CD4-positive, alpha-beta T cell treated with Interleukin-10 for 1 hour (primary cell): ENCODE results near the gene RELA.

Source experiments
- DNase-seq: peaks from one replicate; pipeline ENCODE4 v3.0.0-alpha.2; 2020

The RELA gene

GRCh38 chr11:65629579-65629978 lies 33.1 kb downstream of the RELA start:
- no peak for DNase-seq

DNA sequence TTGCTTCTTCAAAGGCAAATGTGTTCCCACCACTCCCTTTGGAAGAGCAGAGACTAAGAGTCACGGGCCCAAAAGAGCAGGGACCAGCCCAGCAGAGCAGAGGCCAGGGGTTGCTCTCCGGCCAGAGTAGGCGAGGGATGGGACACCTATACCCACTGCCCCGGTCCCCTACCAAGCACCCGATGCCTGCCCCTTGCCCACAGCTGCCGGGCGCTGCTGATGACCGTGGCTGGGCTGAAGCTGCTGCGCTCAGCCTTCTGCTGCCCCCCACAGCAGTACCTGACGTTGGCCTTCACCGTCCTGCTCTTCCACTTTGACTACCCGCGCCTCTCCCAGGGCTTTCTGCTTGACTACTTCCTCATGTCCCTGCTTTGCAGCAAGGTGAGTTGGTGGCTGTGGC lies 35.5 kb downstream of the RELA start:
- DNase-seq, result no peak

DNA sequence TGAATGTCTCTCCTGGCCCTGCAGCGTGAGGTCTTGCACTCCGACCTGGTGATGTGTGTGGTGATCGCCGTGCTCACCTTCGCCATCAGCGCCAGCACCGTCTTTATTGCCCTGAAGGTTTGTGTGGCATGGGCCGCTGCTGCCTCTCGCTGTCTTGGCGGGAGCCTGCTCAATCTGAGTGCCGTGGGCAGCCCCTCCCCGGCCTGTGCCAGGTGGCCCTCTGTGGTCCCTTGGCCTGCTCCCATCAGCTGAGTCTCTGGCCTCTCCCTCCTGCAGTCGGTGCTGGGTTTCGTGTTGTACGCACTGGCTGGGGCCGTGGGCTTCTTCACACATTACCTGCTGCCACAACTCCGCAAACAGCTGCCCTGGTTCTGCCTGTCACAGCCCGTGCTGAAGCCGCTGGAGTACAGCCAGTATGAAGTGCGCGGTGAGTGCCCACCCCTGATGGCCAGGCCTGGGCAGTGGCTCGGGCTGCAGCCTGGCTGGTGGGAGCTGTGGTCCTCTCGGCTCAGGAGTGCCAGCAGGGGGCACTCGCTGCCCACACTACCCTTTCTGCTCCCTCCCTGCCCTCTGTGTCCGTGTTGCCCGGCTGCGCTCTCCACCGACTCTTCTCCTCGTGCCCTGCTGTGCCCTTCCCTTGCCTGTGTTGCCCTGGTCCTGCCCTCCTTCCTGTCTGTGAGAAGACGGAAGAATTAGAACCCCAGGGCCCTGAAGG lies 36.9 kb downstream of the RELA start:
- peak; percentile 69 for DNase-seq

- no peak for DNase-seq
These were observed 37.6 kb downstream of the RELA start for GRCh38 chr11:65624931-65625627.

GRCh38 chr11:65623852-65624616 lies 38.7 kb downstream of the RELA start:
- DNase-seq, result no peak

DNA sequence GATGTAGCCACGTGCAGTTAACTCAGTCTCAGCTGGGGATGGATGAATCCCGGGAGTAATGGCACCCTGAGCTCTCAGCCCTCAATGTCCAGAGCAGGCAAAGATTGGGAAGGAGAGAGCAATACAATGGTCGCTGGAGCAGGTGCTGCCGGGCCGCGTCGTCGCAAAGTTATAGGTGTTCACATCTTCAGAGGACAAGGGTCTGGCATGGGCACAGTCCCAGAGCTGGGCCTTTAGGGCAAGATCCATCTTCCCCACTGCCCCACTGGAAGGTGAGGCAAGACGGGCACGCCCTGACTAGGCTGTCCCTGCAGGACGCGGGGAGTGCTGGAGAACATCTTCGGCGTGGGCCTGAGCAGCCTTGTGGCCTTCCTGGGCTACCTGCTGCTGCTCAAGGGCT lies 39.5 kb downstream of the RELA start:
- no peak for DNase-seq

- no peak for DNase-seq
These were observed 40.7 kb downstream of the RELA start for GRCh38 chr11:65622011-65622410.

DNA sequence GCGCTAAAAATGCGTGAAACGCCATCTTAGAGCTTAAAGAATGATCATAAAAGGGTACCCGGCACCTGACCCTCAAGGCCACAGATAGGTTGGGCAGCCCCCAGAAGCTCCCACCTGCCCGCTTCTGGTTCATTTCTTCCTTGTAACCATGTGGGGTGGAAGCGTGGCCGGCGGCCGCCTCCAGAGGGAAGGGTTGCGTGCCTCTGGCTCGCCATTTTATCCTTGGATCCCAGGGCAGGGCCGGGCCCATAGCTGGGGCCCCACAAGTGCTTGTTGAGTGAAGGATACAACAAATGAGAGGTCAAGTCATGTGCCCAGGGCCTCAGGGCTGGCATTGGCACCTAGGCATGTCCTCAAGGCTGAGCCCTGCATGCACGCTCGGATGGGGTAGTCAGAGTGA lies 41.3 kb downstream of the RELA start:
- DNase-seq, result no peak

- no peak for DNase-seq
These were observed 42.0 kb downstream of the RELA start for GRCh38 chr11:65620666-65621065.

DNA sequence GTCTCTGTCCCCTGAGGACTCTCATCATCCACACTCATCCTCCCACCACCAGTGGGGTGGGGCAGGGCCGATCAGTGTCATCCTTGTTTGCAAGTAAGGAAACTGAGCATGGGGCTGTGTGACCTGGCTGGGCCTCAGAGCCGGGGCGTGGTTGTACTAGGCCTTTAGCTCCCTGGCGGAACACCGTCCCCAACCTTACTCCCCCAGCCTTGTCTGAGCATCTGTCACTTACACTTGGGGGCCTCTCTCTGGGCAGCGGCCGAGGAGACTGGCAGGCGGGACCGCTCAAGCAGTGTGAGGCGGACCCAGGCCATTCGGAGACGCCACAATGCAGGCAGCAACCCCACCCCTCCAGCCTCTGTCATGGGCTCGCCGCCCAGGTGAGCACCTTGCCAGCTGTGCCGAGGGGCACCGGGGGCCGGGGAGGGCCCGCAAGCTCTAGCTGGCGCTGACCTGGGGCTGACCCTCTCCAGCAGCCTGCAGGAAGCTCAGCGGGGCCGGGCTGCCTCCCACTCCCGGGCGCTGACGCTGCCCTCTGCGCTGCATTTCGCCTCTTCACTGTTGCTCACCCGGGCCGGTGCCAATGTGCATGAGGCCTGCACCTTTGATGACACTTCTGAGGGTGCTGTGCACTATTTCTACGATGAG lies 43.3 kb downstream of the RELA start:
- DNase-seq, result no peak

GRCh38 chr11:65618763-65619162 lies 44.0 kb downstream of the RELA start:
- no peak for DNase-seq

DNA sequence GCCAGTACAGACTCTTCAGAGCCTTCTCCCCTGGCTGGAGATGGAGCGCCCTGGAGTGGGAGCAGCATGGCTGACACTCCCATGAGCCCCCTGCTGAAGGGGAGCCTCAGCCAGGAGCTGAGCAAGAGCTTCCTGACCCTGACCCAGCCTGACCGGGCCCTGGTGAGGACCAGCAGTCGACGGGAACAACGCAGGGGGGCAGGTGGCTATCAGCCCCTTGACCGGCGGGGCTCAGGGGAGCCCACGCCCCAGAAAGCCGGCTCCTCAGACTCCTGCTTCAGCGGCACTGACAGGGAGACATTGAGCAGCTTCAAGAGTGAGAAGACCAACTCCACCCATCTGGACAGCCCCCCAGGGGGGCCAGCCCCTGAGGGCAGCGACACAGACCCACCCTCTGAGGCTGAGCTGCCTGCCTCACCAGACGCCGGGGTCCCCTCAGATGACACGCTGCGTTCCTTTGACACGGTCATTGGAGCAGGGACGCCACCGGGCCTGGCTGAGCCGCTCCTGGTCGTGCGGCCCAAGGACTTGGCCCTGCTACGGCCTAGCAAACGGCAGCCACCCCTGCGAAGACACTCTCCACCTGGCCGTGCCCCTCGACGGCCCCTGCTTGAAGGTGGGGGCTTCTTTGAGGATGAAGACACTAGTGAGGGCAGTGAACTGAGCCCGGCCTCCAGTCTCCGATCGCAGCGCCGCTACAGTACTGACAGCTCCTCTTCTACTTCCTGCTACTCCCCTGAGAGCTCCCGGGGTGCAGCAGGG lies 44.5 kb downstream of the RELA start:
- no peak for DNase-seq

GRCh38 chr11:65617136-65617850 lies 45.4 kb downstream of the RELA start:
- no peak for DNase-seq

- DNase-seq, result peak; percentile 26
These were observed 46.1 kb downstream of the RELA start for GRCh38 chr11:65616575-65617001.

- DNase-seq, result no peak
These were observed 46.7 kb downstream of the RELA start for GRCh38 chr11:65615950-65616574.

DNA sequence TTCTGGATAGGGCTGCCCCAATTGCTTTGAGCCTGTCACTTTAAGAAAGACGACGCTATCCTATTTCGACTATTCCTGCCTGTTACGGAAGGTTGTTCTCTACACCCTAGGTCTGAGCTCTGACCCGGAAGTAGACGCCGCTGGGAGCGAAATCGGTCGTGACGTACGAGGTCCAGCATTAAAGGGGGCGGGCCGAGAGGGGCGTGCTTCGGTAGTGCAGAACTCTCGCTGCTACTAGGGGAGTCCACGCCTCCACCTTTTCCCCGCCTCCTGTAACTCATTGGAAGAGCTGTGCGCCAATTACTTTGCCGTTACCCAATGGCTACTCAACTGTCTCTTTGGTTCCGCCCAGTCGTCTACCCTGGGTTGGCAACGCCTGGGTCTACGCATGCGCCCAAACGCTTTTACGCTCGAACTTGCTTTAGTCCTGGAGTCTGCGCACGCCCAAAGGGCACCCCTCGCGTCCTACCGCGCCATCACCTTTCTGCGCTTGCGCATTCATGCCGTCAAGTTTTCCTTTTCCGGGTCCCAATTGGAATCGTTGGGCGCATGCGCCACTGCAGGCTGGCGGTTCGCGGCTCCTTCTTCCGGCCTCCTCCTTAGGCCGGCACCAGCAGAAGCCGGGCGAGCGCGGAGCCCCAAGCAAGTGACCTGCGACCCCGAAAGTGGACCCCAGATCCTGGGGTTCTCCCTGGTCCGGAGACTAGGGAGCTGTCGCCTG lies 47.3 kb downstream of the RELA start, which contains the start of gene PCNX3:
PCNX3 (plus strand) TSS at position 548 of the 721 bp plus-strand sequence. CDS start 536 bp downstream, outside the sequence.
- DNase-seq, result peak; percentile 100

GRCh38 chr11:65613091-65613928 lies 49.4 kb downstream of the RELA start:
- DNase-seq, result peak; percentile 18

- DNase-seq, result no peak
These were observed 50.0 kb downstream of the RELA start for GRCh38 chr11:65612691-65613090.
